B cell (primary cell): Measurements from ENCODE around the gene TMEM164. TPM values are rescaled to one million over a fixed set of nuclear protein-coding genes. Genes with fewer than 3 reads are reported as not detected.

Experiments used
- ATAC-seq: fragments of 200-7000 bp; cut with Tn5 transposase; one replicate; pipeline ENCODE4 v1.10.0; 2021; ENCODE audit warnings: low read depth, mild to moderate bottlenecking, moderate number of reproducible peaks, moderate library complexity
- CTCF ChIA-PET: fragments of 350-600 bp; sonication (Branson Sonifier 250); formaldehyde crosslinking; loops from one replicate; lab custom pipeline; 2021; ENCODE audit warnings: antibody characterized with exemption, inconsistent platforms; lab: Charles Lee
- POLR2A ChIA-PET: fragments of 350-600 bp; sonication (Branson Sonifier 250); formaldehyde crosslinking; loops from one replicate; lab custom pipeline; 2021; ENCODE audit warnings: antibody characterized with exemption; lab: Charles Lee
- DNase-seq: peaks from one replicate; pipeline ENCODE4 v3.0.0; 2013
- H2AFZ ChIP-seq: 2 replicates; pipeline ENCODE4 v1.6.1; 2012; ENCODE audit warnings: mild to moderate bottlenecking, low read depth, low read length; ENCODE audit not compliant: insufficient read depth, poor library complexity, severe bottlenecking
- H3K27ac ChIP-seq, 2 donors: 1 replicate in 1 of 2; 2 replicates in 1 of 2; pipeline ENCODE4 v1.5.1; 2012 to 2013; ENCODE audit warnings: low read length in 2 of 2, mild to moderate bottlenecking in 2 of 2, moderate library complexity in 1 of 2
- H3K27me3 ChIP-seq, 4 experiments: fragments of 200-600 bp in 1 of 4; sonication (generic) in 1 of 4; replicated peaks in 1 of 4; 1 replicate in 2 of 4; 2 replicates in 2 of 4; pipeline versions ENCODE4 v1.6.1 to v1.7.0; 2013 to 2016; ENCODE audit warnings: low read length in 3 of 4, mild to moderate bottlenecking in 2 of 4, mixed read lengths in 1 of 4, moderate library complexity in 1 of 4; ENCODE audit not compliant: insufficient read depth in 4 of 4, control insufficient read depth in 3 of 4; ENCODE audit errors: control extremely low read depth in 1 of 4
- H3K36me3 ChIP-seq, 2 experiments: replicated peaks in 1 of 2; 1 replicate in 1 of 2; 2 replicates in 1 of 2; pipeline versions ENCODE4 v1.6.1 to v1.7.1; 2013; ENCODE audit warnings: low read length in 1 of 2; ENCODE audit not compliant: insufficient read depth in 2 of 2, control insufficient read depth in 1 of 2; ENCODE audit errors: control extremely low read depth in 1 of 2, extremely low read depth in 1 of 2
- H3K4me1 ChIP-seq, 2 donors: fragments of 200-600 bp in 1 of 2; sonication (generic) in 1 of 2; 1 replicate in 1 of 2; 2 replicates in 1 of 2; pipeline versions ENCODE4 v1.5.1 to v1.6.1; 2013 to 2017; ENCODE audit warnings: low read length in 2 of 2; ENCODE audit not compliant: control insufficient read depth in 2 of 2, insufficient read depth in 2 of 2
- H3K4me2 ChIP-seq: replicated peaks from 2 replicates; pipeline ENCODE3; 2012; ENCODE audit warnings: mild to moderate bottlenecking, low read depth, low read length; ENCODE audit not compliant: poor library complexity, severe bottlenecking
- H3K4me3 ChIP-seq, 5 experiments: fragments of 200-600 bp in 1 of 5; sonication (generic) in 1 of 5; 1 replicate in 3 of 5; 2 replicates in 2 of 5; pipeline versions ENCODE4 v1.5.1 to v1.7.0; 2011 to 2016; ENCODE audit warnings: low read length in 4 of 5, mild to moderate bottlenecking in 4 of 5, low read depth in 2 of 5, control low read depth in 1 of 5, moderate library complexity in 1 of 5; ENCODE audit not compliant: insufficient read depth in 1 of 5; ENCODE audit errors: control extremely low read depth in 1 of 5, extremely low read depth in 1 of 5
- H3K79me2 ChIP-seq: fragments of 200-600 bp; sonication (generic); one replicate; pipeline ENCODE4 v1.6.0; 2016; ENCODE audit warnings: low read length; ENCODE audit not compliant: control insufficient read depth, insufficient read depth
- H3K9ac ChIP-seq: fragments of 200-600 bp; sonication (generic); 2 replicates; pipeline ENCODE4 v1.6.1; 2017; ENCODE audit warnings: mild to moderate bottlenecking, low read length, moderate library complexity
- H3K9me3 ChIP-seq, 3 donors: one replicate each; pipeline versions ENCODE4 v1.6.1 to v1.7.1; 2013; ENCODE audit warnings: low read length in 2 of 3; ENCODE audit not compliant: control insufficient read depth in 2 of 3, insufficient read depth in 1 of 3; ENCODE audit errors: control extremely low read depth in 1 of 3
- H4K20me1 ChIP-seq: 2 replicates; pipeline ENCODE4 v1.6.0; 2012; ENCODE audit warnings: mild to moderate bottlenecking, low read length; ENCODE audit not compliant: insufficient read depth, control insufficient read depth, poor library complexity, severe bottlenecking
- H3K27ac Mint-ChIP-seq: one replicate; pipeline ENCODE4 v1.8.0; 2021; ENCODE audit warnings: mixed read lengths
- H3K27me3 Mint-ChIP-seq: one replicate; pipeline ENCODE4 v1.8.0; 2021; ENCODE audit warnings: mixed read lengths
- H3K4me1 Mint-ChIP-seq: one replicate; pipeline ENCODE4 v1.8.0; 2021; ENCODE audit warnings: mixed read lengths
- H3K4me3 Mint-ChIP-seq: one replicate; pipeline ENCODE4 v1.8.0; 2021; ENCODE audit warnings: mixed read lengths
- H3K9me3 Mint-ChIP-seq: one replicate; pipeline ENCODE4 v1.8.0; 2022; ENCODE audit warnings: mixed read lengths; ENCODE audit not compliant: insufficient read depth
- CTCF ChIP-seq: fragments of 200-600 bp; IDR thresholded peaks from one replicate; pipeline ENCODE4 v1.8.0; 2022; ENCODE audit warnings: antibody characterized with exemption, mild to moderate bottlenecking
- EZH2 ChIP-seq: IDR thresholded peaks from 2 replicates; pipeline ENCODE4 v1.6.1; 2012; ENCODE audit warnings: borderline replicate concordance, low read depth, mild to moderate bottlenecking, moderate library complexity, low read length; ENCODE audit not compliant: insufficient read depth, poor library complexity, severe bottlenecking
- WGBS: methylation state at CpG from one replicate; pipeline ENCODE4 v1.1.5; 2013; ENCODE audit warnings: missing lambda C conversion rate; ENCODE audit not compliant: insufficient coverage; 5-methylcytosine and 5-hydroxymethylcytosine counted together
- intact Hi-C: fragments of 100-400 bp; cut with micrococcal nuclease; formaldehyde crosslinking; loops from one replicate; pipeline ENCODE4 v1.10.0; 2022
- polyA plus RNA-seq: library from polyadenylated mRNA; depleted of rRNA; stranded (reverse); fragments of >200 nt; gene quantifications from 2 replicates; pipeline ENCODE4 v1.2.3, GENCODE V29; 2012
- total RNA-seq, 2 donors: library from RNA; stranded (reverse); fragments of 120-200 nt in 1 of 2; gene quantifications; 1 replicate in 1 of 2; 2 replicates in 1 of 2; pipeline versions ENCODE4 v1.2.3 to v1.2.4, GENCODE V29; 2013 to 2022

The TMEM164 gene
- total and polyA plus RNA-seq, 2 donors (not counting 1 experiment from before 2014, with no cell fraction given), result 9.4 to 26.6 TPM

GRCh38 chrX:110119480-110119879 is 116.6 kb downstream of the TMEM164 start:
- Histone ChIP-seq H3K9me3 (no peaks in the 10 kb centered on the region), H3K27ac (no peak overlapping the region), H3K4me3 (no peak overlapping the region), H3K27me3 (no peaks in the 10 kb centered on the region), H3K4me2 (no peak overlapping the region), H3K4me1 (no peaks in the 10 kb centered on the region), H3K79me2 (no peaks in the 10 kb centered on the region), H2AFZ (no peak overlapping the region), H4K20me1 (no peaks in the 10 kb centered on the region), H3K36me3 (no peaks in the 10 kb centered on the region), H3K9ac (no peak overlapping the region)
- no CpG with 5 or more reads among the region's 2 CpGs for WGBS
- intact Hi-C loops, result no loop called here
- no peaks in the 10 kb centered on the region for H3K4me1 Mint-ChIP-seq
- POLR2A ChIA-PET, result no interaction called here
- CTCF ChIA-PET, result no interaction called here
- H3K27me3 Mint-ChIP-seq, result no peaks in the 10 kb centered on the region
- DNase-seq, result no peak
- H3K4me3 Mint-ChIP-seq, result no peak overlapping the region
- H3K9me3 Mint-ChIP-seq, result no peaks in the 10 kb centered on the region
- H3K27ac Mint-ChIP-seq, result no peak overlapping the region
- TF ChIP-seq EZH2, result no peak
- no peak for TF ChIP-seq CTCF
- no peak for ATAC-seq

GRCh38 chrX:110120025-110120424 is 117.1 kb downstream of the TMEM164 start:
- Histone ChIP-seq H3K9me3 (no peaks in the 10 kb centered on the region), H2AFZ (no peak overlapping the region), H3K4me3 (no peak overlapping the region), H4K20me1 (no peaks in the 10 kb centered on the region), H3K79me2 (no peaks in the 10 kb centered on the region), H3K27me3 (no peaks in the 10 kb centered on the region), H3K4me2 (no peak overlapping the region), H3K36me3 (no peaks in the 10 kb centered on the region), H3K9ac (no peak overlapping the region), H3K27ac (no peak overlapping the region), H3K4me1 (no peaks in the 10 kb centered on the region)
- ChIA-PET POLR2A (no interaction called here), CTCF (no interaction called here)
- TF ChIP-seq EZH2 (no peak), CTCF (no peak)
- Mint-ChIP-seq H3K27ac (no peak overlapping the region), H3K9me3 (no peaks in the 10 kb centered on the region), H3K4me3 (no peak overlapping the region), H3K27me3 (no peaks in the 10 kb centered on the region), H3K4me1 (no peaks in the 10 kb centered on the region)
- no peak for DNase-seq
- intact Hi-C loops, result no loop called here
- ATAC-seq, result no peak
- no CpG with 5 or more reads among the region's 2 CpGs for WGBS
